ENCODE results near the gene DPP6. TPM values are rescaled to one million over a fixed set of nuclear protein-coding genes. Genes with fewer than 3 reads are reported as not detected.

DPP6 gene
- total RNA-seq, 1 experiment from 2014 or later, result not detected

DNA sequence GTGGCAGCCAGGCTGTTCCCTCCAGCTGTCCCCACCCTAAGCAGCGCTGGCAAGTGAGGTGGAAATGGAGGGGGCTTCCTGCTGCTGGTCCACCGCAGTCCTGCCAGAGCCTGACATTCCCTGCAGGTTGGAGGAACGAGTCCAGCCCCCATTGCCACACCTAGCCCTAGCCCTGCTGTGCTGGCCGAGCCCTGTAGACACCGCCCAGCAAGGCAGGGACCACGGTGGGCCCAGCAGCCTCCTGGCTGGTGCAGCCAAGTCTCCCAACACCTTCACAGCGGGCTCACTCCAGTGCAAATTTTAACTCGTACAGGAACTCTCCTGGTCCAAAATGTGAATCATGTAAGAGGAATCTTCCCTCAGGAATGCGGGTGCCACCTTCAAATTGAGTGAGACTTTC, 834.4 kb downstream of the DPP6 start:
- BruUV-seq (replicated peaks), result no TSS peak
- no peak for DNase-seq
- H2AFZ ChIP-seq, result no peak overlapping the region
- peaks cover 12% of the 10 kb centered on the region for H3K9me3 ChIP-seq (ENCODE audit: insufficient read depth, low read depth)
- no peak overlapping the region for H3K4me3 ChIP-seq
- H3K27me3 ChIP-seq (ENCODE audit: insufficient read depth, low read depth), result peaks cover 89% of the 10 kb centered on the region
- no peaks in the 10 kb centered on the region for H3K36me3 ChIP-seq (ENCODE audit: low read depth)
- POLR2A ChIA-PET (ENCODE audit: unreplicated experiment), result no interaction called here
- H3K4me1 ChIP-seq (replicated peaks; ENCODE audit: insufficient read depth), result no peaks in the 10 kb centered on the region
- no peaks in the 10 kb centered on the region for H4K20me1 ChIP-seq (ENCODE audit: insufficient read depth)
- no peak overlapping the region for H3K27ac ChIP-seq
- intact Hi-C loops (cut with micrococcal nuclease; ENCODE audit: unreplicated experiment), result no loop called here
- TF ChIP-seq CTCF (conservative IDR thresholded peaks at IDR 0.05) (no peak), EZH2 (IDR thresholded peaks at IDR 0.05; ENCODE audit: low read depth) (no peak)
- H3K9me2 ChIP-seq (ENCODE audit: insufficient read depth), result no peaks in the 10 kb centered on the region
- CTCF ChIA-PET, result no interaction called here
- H3K79me2 ChIP-seq (ENCODE audit: low read depth), result no peaks in the 10 kb centered on the region
- H3K4me2 ChIP-seq, result no peak overlapping the region
- peaks cover 22% of the 10 kb centered on the region for H3F3A ChIP-seq (ENCODE audit: insufficient read depth, low read depth)

- TF ChIP-seq CTCF (conservative IDR thresholded peaks at IDR 0.05) (no peak), EZH2 (IDR thresholded peaks at IDR 0.05; ENCODE audit: low read depth) (no peak)
- no peak overlapping the region for H3K4me2 ChIP-seq
- H3K27ac ChIP-seq, result no peak overlapping the region
- ChIA-PET POLR2A (ENCODE audit: unreplicated experiment) (no interaction called here), CTCF (no interaction called here)
- no TSS peak for BruUV-seq (replicated peaks)
- H3K36me3 ChIP-seq (ENCODE audit: low read depth), result no peaks in the 10 kb centered on the region
- no peak for DNase-seq
- no peak overlapping the region for H2AFZ ChIP-seq
- peaks cover 94% of the 10 kb centered on the region for H3K27me3 ChIP-seq (ENCODE audit: insufficient read depth, low read depth)
- no peaks in the 10 kb centered on the region for H3K79me2 ChIP-seq (ENCODE audit: low read depth)
- H3K4me3 ChIP-seq, result no peak overlapping the region
- no peaks in the 10 kb centered on the region for H4K20me1 ChIP-seq (ENCODE audit: insufficient read depth)
- H3K9me2 ChIP-seq (ENCODE audit: insufficient read depth), result no peaks in the 10 kb centered on the region
- intact Hi-C loops (cut with micrococcal nuclease; ENCODE audit: unreplicated experiment), result no loop called here
- H3K9me3 ChIP-seq (ENCODE audit: insufficient read depth, low read depth), result peaks cover 9% of the 10 kb centered on the region
- H3F3A ChIP-seq (ENCODE audit: insufficient read depth, low read depth), result peaks cover 11% of the 10 kb centered on the region
- no peaks in the 10 kb centered on the region for H3K4me1 ChIP-seq (replicated peaks; ENCODE audit: insufficient read depth)
These were observed 836.5 kb downstream of the DPP6 start for GRCh38 chr7:154888690-154889089.

- H3K27ac ChIP-seq, result no peak overlapping the region
- H2AFZ ChIP-seq, result no peak overlapping the region
- intact Hi-C loops (cut with micrococcal nuclease; ENCODE audit: unreplicated experiment), result no loop called here
- no peaks in the 10 kb centered on the region for H3K79me2 ChIP-seq (ENCODE audit: low read depth)
- CTCF ChIA-PET, result no interaction called here
- no peak for DNase-seq
- H4K20me1 ChIP-seq (ENCODE audit: insufficient read depth), result no peaks in the 10 kb centered on the region
- no peak overlapping the region for H3K4me2 ChIP-seq
- H3K27me3 ChIP-seq (ENCODE audit: insufficient read depth, low read depth), result peaks cover 100% of the 10 kb centered on the region
- H3F3A ChIP-seq (ENCODE audit: insufficient read depth, low read depth), result no peaks in the 10 kb centered on the region
- no peaks in the 10 kb centered on the region for H3K9me2 ChIP-seq (ENCODE audit: insufficient read depth)
- TF ChIP-seq EZH2 (IDR thresholded peaks at IDR 0.05; ENCODE audit: low read depth) (no peak), CTCF (conservative IDR thresholded peaks at IDR 0.05) (no peak)
- POLR2A ChIA-PET (ENCODE audit: unreplicated experiment), result no interaction called here
- no TSS peak for BruUV-seq (replicated peaks)
- H3K4me3 ChIP-seq, result no peak overlapping the region
- no peaks in the 10 kb centered on the region for H3K4me1 ChIP-seq (replicated peaks; ENCODE audit: insufficient read depth)
- H3K9me3 ChIP-seq (ENCODE audit: insufficient read depth, low read depth), result no peaks in the 10 kb centered on the region
- H3K36me3 ChIP-seq (ENCODE audit: low read depth), result no peaks in the 10 kb centered on the region
These were observed 840.3 kb downstream of the DPP6 start for GRCh38 chr7:154892459-154892858.
